Choroid plexus epithelial cell (primary cell): ENCODE measurements around the gene CRYBG2.
A peak's percentile ranks its signal among the peaks of the same experiment; 100 is the strongest.

Experiments used
- DNase-seq: peaks from one replicate; pipeline ENCODE4 v3.0.0-alpha.2; 2010; ENCODE audit warnings: low read depth
- H3K4me3 ChIP-seq: 2 replicates; pipeline ENCODE4 v1.5.1; 2011; ENCODE audit warnings: low read depth, mild to moderate bottlenecking, control low read depth, low read length, moderate library complexity
- CTCF ChIP-seq: conservative IDR thresholded peaks from 2 replicates; pipeline ENCODE4 v1.5.1; 2011; ENCODE audit warnings: low read depth, mild to moderate bottlenecking, control low read depth, inconsistent platforms, low read length, moderate library complexity

CRYBG2 gene, protein sequence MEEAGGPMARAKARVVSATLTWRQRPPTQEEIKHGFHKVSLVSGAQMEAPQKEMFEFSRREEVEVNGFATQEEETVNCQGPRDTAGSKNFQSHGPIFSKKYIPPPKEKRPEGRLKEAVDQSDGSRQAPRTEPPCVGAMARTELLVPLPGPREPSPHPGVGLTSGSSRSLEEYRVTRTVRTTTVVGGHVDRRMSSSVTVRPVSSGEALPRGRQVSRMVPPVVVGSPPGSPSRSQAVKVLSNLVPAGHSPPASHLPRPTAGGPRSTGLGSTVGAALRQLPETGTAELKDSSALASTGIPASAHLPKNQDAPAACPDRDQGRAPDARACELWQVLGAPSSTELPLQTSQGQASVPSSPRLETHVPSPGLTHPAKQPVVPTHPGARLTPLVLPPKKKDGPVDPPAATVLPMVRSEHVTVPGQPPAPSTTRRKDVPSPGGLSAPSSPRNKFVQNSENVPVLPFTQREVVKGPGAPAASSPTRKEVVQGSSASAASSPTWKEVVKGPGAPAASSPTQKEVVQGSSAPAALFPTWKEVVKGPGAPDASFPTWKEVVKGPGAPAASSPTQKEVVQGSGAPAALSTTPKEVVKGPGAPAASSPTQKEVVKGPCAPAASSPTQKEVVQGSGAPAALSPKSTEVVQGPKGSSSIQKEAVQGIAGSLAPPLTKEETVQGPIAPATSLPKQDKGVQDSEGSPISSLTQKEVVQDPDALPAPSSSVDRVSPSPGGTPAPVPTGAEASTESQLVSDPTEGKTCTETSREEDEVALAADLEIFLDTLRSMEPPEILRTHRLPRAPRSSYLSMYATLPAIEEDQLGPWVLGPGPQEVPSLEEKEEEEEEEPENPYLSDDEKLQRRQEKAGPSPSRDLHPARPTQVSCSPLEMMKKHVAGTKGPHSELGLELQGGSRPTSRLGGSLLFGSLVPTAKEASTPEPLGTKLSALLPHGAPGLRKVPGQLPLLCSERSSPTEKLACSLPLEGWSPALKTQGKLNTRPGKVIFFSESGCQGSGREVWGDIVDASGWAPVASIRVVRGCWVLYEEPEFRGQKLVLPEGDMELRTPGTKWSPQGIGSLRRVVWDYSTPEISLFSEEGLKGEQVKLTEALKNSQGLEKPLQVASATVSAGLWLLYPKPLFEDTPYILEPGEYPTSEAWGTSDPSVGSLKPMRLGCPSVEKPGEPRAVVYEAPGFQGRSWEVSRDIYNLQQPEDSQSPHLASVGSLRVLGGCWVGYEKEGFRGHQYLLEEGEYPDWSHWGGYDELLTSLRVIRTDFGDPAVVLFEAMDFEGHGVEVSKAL (N-terminal part only)

GRCh38 chr1:26353976-26354820, at the start of gene CRYBG2:
CRYBG2 (minus strand) TSS chr1:26354130; CDS start chr1:26346657, 7,473 bp downstream.
- no peak for DNase-seq
- H3K4me3 ChIP-seq: no peak within 1 kb of the TSS
- no peak for TF ChIP-seq CTCF

DNA sequence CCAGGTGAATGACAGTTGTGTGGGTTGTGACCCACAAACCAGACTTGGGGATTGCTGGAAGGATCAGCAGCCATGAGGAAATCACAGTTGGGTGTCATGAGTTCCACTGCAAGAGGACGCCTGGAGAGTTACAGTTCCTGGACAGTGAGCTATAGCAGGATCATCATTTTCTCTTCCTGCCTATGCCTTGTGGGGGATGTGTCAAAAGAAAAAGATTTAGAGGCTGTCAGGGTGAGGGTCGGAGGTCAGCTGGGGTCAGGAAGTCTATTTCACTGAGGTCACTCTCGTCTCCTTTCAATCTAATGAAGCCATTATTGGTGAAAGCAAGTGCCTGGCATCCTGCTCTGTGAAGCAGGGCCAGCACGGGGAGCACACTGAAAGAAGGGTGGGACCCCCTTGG, 49.7 kb upstream of the CRYBG2 start:
- TF ChIP-seq CTCF: no peak
- no peak overlapping the region for H3K4me3 ChIP-seq
- DNase-seq: peak; percentile 58

DNA sequence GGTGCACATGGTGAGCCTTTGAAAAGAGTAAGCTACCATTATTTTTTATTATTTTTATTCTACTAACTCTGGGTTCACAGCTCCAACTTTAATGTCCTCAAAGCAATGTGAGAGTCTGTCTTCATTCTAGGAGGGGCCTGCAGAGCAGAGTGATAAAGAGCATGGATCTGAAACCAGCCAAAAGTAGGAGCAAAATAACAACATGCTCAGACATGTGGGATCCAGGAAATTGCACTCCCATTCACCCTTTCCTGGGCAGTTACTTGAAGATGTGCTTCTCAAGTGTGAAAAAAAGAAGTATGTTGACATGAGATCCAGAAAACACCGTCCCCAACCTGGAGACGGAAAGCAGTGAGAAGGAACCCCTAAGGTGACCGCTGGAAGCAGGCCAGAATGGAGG, 48.0 kb upstream of the CRYBG2 start:
- no peak overlapping the region for H3K4me3 ChIP-seq
- no peak for TF ChIP-seq CTCF
- DNase-seq: no peak

DNA sequence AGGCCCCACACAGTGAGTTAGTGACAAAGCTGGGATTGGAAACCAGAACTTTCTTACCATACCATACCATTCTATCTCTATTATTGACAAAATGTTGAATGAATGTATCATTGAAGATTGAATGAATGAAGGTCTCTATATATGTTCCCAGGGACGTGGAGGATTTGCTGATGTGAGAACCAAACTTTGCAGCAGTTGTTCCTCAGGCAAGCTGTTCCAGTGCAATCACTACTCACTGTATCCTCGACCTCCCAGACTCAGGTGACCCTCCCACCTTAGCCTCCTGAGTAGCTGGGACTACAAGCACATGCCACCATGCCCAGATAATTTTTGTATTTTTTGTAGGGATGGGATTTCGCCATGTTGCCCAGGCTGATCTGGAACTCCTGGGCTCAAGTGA, 45.1 kb upstream of the CRYBG2 start:
- DNase-seq: no peak
- TF ChIP-seq CTCF: no peak
- H3K4me3 ChIP-seq: no peak overlapping the region

DNA sequence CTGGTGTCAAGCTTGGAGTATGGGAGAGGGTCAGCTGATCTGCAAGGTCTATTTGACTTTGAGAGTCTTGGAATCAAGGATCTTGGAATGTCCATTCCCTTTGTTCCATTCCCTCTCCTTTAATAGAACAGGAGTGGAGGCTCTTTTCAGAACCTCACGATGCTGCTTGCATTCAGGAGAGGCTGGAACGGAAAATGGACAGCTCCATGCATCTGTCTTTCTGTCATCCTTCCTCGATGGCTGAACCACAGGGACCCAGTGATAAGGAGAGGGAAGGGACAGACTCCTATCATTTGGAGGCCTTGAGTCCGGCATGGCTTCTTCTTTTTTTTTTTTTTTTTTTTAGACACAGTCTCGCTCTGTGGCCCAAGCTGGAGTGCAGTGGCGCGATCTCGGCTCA, 41.8 kb upstream of the CRYBG2 start:
- no peak for DNase-seq
- TF ChIP-seq CTCF: no peak
- H3K4me3 ChIP-seq: no peak overlapping the region

GRCh38 chr1:26391450-26391849, 37.5 kb upstream of the CRYBG2 start:
- H3K4me3 ChIP-seq: no peak overlapping the region
- peak; percentile 91 for TF ChIP-seq CTCF
- peak; percentile 76 for DNase-seq
